ENCODE results near the gene DDHD1. TPM values are rescaled to one million over a fixed set of nuclear protein-coding genes. Genes with fewer than 3 reads are reported as not detected.

The DDHD1 gene
- total RNA-seq, 1 donor from 2014 or later = 7.0 TPM

- no peaks in the 10 kb centered on the region for H3K36me3 ChIP-seq (ENCODE audit: control insufficient read depth, insufficient read depth, low read length)
- H3K4me3 ChIP-seq (ENCODE audit: low read depth, low read length) = no peak overlapping the region
- no peak for DNase-seq (ENCODE audit: low read depth)
- H3K27me3 ChIP-seq (ENCODE audit: control insufficient read depth, insufficient read depth, low read length) = no peaks in the 10 kb centered on the region
- no peak for TF ChIP-seq CTCF (IDR thresholded peaks at IDR 0.05; ENCODE audit: insufficient read depth, low read length, poor library complexity, severe bottlenecking)
These were observed 142.7 kb downstream of the DDHD1 start for GRCh38 chr14:53010193-53011040.

GRCh38 chr14:53006931-53007562 lies 146.1 kb downstream of the DDHD1 start:
- Histone ChIP-seq H3K36me3 (ENCODE audit: control insufficient read depth, insufficient read depth, low read length) (no peaks in the 10 kb centered on the region), H3K27me3 (ENCODE audit: control insufficient read depth, insufficient read depth, low read length) (no peaks in the 10 kb centered on the region), H3K4me3 (ENCODE audit: low read depth, low read length) (no peak overlapping the region)
- no peak for TF ChIP-seq CTCF (IDR thresholded peaks at IDR 0.05; ENCODE audit: insufficient read depth, low read length, poor library complexity, severe bottlenecking)
- no peak for DNase-seq (ENCODE audit: low read depth)

GRCh38 chr14:53004976-53005375 lies 148.1 kb downstream of the DDHD1 start:
- H3K27me3 ChIP-seq (ENCODE audit: control insufficient read depth, insufficient read depth, low read length) = no peaks in the 10 kb centered on the region
- DNase-seq (ENCODE audit: low read depth) = no peak
- no peak for TF ChIP-seq CTCF (IDR thresholded peaks at IDR 0.05; ENCODE audit: insufficient read depth, low read length, poor library complexity, severe bottlenecking)

GRCh38 chr14:53003776-53004175 lies 149.3 kb downstream of the DDHD1 start:
- H3K27me3 ChIP-seq (ENCODE audit: control insufficient read depth, insufficient read depth, low read length) = no peaks in the 10 kb centered on the region
- H3K36me3 ChIP-seq (ENCODE audit: control insufficient read depth, insufficient read depth, low read length) = no peaks in the 10 kb centered on the region
- H3K4me3 ChIP-seq (ENCODE audit: low read depth, low read length) = no peak overlapping the region
- no peak for TF ChIP-seq CTCF (IDR thresholded peaks at IDR 0.05; ENCODE audit: insufficient read depth, low read length, poor library complexity, severe bottlenecking)
- no peak for DNase-seq (ENCODE audit: low read depth)

More at GRCh38 chr14:53004976-53005375, 148.1 kb downstream of the DDHD1 start:
- Histone ChIP-seq H3K4me3 (ENCODE audit: low read depth, low read length) (no peak overlapping the region), H3K36me3 (ENCODE audit: control insufficient read depth, insufficient read depth, low read length) (no peaks in the 10 kb centered on the region)

GRCh38 chr14:53002576-53002975 lies 150.5 kb downstream of the DDHD1 start:
- no peak for DNase-seq (ENCODE audit: low read depth)
- no peak for TF ChIP-seq CTCF (IDR thresholded peaks at IDR 0.05; ENCODE audit: insufficient read depth, low read length, poor library complexity, severe bottlenecking)
- Histone ChIP-seq H3K27me3 (ENCODE audit: control insufficient read depth, insufficient read depth, low read length) (no peaks in the 10 kb centered on the region), H3K4me3 (ENCODE audit: low read depth, low read length) (no peak overlapping the region), H3K36me3 (ENCODE audit: control insufficient read depth, insufficient read depth, low read length) (no peaks in the 10 kb centered on the region)

Data from kidney epithelial cell (primary cell).